Measurements from ENCODE around the gene HPRT1. TPM values are rescaled to one million over a fixed set of nuclear protein-coding genes. Genes with fewer than 3 reads are reported as not detected.

HPRT1 gene
- total and polyA plus RNA-seq, 2 experiments from 2014 or later, result 6.5 to 14.0 TPM

DNA sequence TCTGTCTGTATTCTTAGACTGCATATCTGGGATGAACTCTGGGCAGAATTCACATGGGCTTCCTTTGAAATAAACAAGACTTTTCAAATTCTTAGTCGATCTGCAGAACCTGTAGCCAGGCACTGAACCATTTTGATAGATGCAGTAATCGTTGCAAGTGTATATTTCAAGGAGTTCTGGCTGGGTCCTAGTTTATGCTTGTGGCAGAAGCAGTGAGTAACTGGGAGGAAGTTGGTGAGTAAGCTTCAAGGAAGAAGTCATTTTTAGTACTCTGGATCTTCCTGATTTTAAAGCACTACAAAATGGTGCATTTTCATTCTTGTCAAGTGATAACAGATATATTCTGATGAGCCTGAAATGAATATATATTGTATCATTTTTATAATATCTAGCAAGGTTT is 9.5 kb downstream of the HPRT1 start:
- no peaks in the 10 kb centered on the region for H3K79me2 ChIP-seq
- no peaks in the 10 kb centered on the region for H3K9me2 ChIP-seq (replicated peaks; ENCODE audit: insufficient read depth)
- TF ChIP-seq EZH2phosphoT487 (IDR thresholded peaks at IDR 0.05; ENCODE audit: low read depth, severe bottlenecking, unreplicated experiment) (no peak), EZH2 (IDR thresholded peaks at IDR 0.05; ENCODE audit: borderline replicate concordance) (no peak)
- TF ChIP-seq, protein P1, sequence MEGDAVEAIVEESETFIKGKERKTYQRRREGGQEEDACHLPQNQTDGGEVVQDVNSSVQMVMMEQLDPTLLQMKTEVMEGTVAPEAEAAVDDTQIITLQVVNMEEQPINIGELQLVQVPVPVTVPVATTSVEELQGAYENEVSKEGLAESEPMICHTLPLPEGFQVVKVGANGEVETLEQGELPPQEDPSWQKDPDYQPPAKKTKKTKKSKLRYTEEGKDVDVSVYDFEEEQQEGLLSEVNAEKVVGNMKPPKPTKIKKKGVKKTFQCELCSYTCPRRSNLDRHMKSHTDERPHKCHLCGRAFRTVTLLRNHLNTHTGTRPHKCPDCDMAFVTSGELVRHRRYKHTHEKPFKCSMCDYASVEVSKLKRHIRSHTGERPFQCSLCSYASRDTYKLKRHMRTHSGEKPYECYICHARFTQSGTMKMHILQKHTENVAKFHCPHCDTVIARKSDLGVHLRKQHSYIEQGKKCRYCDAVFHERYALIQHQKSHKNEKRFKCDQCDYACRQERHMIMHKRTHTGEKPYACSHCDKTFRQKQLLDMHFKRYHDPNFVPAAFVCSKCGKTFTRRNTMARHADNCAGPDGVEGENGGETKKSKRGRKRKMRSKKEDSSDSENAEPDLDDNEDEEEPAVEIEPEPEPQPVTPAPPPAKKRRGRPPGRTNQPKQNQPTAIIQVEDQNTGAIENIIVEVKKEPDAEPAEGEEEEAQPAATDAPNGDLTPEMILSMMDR (IDR thresholded peaks at IDR 0.05; ENCODE audit: poor library complexity), result no peak
- H4K20me1 ChIP-seq (ENCODE audit: insufficient read depth, poor library complexity, severe bottlenecking), result no peaks in the 10 kb centered on the region
- no peak for DNase-seq (ENCODE audit: low spot score)
- no peaks in the 10 kb centered on the region for H3K4me1 ChIP-seq (ENCODE audit: insufficient read depth)
- no peaks in the 10 kb centered on the region for H3K36me3 ChIP-seq (replicated peaks; ENCODE audit: insufficient read depth, low read depth)
- H2AFZ ChIP-seq, result no peak overlapping the region
- 72% methylated on average over 2 of the region's 2 CpGs for WGBS (ENCODE audit: low lambda C conversion rate, missing lambda C conversion rate)
- no peaks in the 10 kb centered on the region for H3K9me3 ChIP-seq (ENCODE audit: low read depth)
- no peaks in the 10 kb centered on the region for H3K27me3 ChIP-seq
- H3K27ac ChIP-seq, result no peak overlapping the region
- no peak overlapping the region for H3K4me2 ChIP-seq
- no peak overlapping the region for H3K4me3 ChIP-seq

DNA sequence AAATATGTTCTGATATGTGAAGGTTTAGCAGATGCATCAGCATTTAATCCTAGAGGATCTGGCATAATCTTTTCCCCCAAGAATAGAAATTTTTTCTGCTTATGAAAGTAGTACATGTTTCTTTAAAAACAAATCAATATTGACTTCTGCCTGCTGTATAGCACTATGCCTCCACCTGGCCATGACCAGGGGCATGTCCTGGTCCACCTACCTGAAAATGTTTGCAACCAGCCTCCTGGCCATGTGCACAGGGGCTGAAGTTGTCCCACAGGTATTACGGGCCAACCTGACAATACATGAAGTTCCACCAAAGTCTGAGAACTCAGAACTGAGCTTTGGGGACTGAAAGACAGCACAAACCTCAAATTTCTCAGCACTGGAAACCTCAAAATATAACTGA is 10.0 kb downstream of the HPRT1 start:
- H3K9me2 ChIP-seq (replicated peaks; ENCODE audit: insufficient read depth), result no peaks in the 10 kb centered on the region
- H4K20me1 ChIP-seq (ENCODE audit: insufficient read depth, poor library complexity, severe bottlenecking), result no peaks in the 10 kb centered on the region
- no peaks in the 10 kb centered on the region for H3K79me2 ChIP-seq
- H3K27ac ChIP-seq, result no peak overlapping the region
- 73% methylated on average over 1 of the region's 1 CpG for WGBS (ENCODE audit: low lambda C conversion rate, missing lambda C conversion rate)
- no peak for TF ChIP-seq EZH2phosphoT487 (IDR thresholded peaks at IDR 0.05; ENCODE audit: low read depth, severe bottlenecking, unreplicated experiment)
- no peak for DNase-seq (ENCODE audit: low spot score)
- no peaks in the 10 kb centered on the region for H3K9me3 ChIP-seq (ENCODE audit: low read depth)
- H3K36me3 ChIP-seq (replicated peaks; ENCODE audit: insufficient read depth, low read depth), result no peaks in the 10 kb centered on the region
- no peaks in the 10 kb centered on the region for H3K27me3 ChIP-seq
- H2AFZ ChIP-seq, result no peak overlapping the region
- no peaks in the 10 kb centered on the region for H3K4me1 ChIP-seq (ENCODE audit: insufficient read depth)
- no peak overlapping the region for H3K4me3 ChIP-seq
- no peak overlapping the region for H3K4me2 ChIP-seq

DNA sequence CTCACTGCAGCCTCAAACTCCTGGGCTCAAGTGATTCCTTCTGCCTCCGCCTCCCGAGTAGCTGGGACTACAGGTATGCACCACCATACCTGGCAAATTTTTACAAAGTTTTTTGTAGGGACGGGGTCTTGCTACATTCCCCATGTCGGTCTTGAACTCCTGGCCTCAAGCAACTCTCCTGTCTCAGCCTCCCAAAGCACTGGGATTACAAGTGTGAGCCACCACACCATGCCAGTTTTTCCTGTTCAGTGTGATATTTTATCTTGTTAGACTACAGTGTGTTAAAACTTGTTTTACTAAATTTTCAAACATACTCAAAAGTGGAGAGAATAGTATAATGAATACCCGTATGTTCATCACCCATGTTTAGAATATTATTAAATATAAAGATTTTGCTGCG is 12.1 kb downstream of the HPRT1 start:
- Histone ChIP-seq H3K4me3 (no peak overlapping the region), H3K36me3 (replicated peaks; ENCODE audit: insufficient read depth, low read depth) (no peaks in the 10 kb centered on the region), H3K4me2 (no peak overlapping the region), H3K79me2 (no peaks in the 10 kb centered on the region), H3K4me1 (ENCODE audit: insufficient read depth) (no peaks in the 10 kb centered on the region), H2AFZ (no peak overlapping the region), H4K20me1 (ENCODE audit: insufficient read depth, poor library complexity, severe bottlenecking) (no peaks in the 10 kb centered on the region), H3K9me2 (replicated peaks; ENCODE audit: insufficient read depth) (no peaks in the 10 kb centered on the region), H3K27ac (no peak overlapping the region), H3K27me3 (no peaks in the 10 kb centered on the region), H3K9me3 (ENCODE audit: low read depth) (no peaks in the 10 kb centered on the region)
- DNase-seq (ENCODE audit: low spot score), result no peak
- 77% methylated on average over 6 of the region's 6 CpGs for WGBS (ENCODE audit: low lambda C conversion rate, missing lambda C conversion rate)
- TF ChIP-seq EZH2 (IDR thresholded peaks at IDR 0.05; ENCODE audit: borderline replicate concordance), result no peak
- TF ChIP-seq EZH2phosphoT487 (IDR thresholded peaks at IDR 0.05; ENCODE audit: low read depth, severe bottlenecking, unreplicated experiment), result no peak
- TF ChIP-seq, protein P1 (IDR thresholded peaks at IDR 0.05; ENCODE audit: poor library complexity), result no peak

GRCh38 chrX:134476284-134476683 is 16.3 kb downstream of the HPRT1 start:
- TF ChIP-seq EZH2 (IDR thresholded peaks at IDR 0.05; ENCODE audit: borderline replicate concordance) (no peak), EZH2phosphoT487 (IDR thresholded peaks at IDR 0.05; ENCODE audit: low read depth, severe bottlenecking, unreplicated experiment) (no peak)
- TF ChIP-seq, protein P1 (IDR thresholded peaks at IDR 0.05; ENCODE audit: poor library complexity), result no peak
- Histone ChIP-seq H3K27me3 (no peaks in the 10 kb centered on the region), H3K9me3 (ENCODE audit: low read depth) (no peaks in the 10 kb centered on the region), H3K4me1 (ENCODE audit: insufficient read depth) (no peaks in the 10 kb centered on the region), H4K20me1 (ENCODE audit: insufficient read depth, poor library complexity, severe bottlenecking) (no peaks in the 10 kb centered on the region), H3K27ac (no peak overlapping the region), H2AFZ (no peak overlapping the region), H3K4me3 (no peak overlapping the region), H3K79me2 (no peaks in the 10 kb centered on the region), H3K9me2 (replicated peaks; ENCODE audit: insufficient read depth) (no peaks in the 10 kb centered on the region), H3K4me2 (no peak overlapping the region), H3K36me3 (replicated peaks; ENCODE audit: insufficient read depth, low read depth) (no peaks in the 10 kb centered on the region)
- 81% methylated on average over 1 of the region's 1 CpG for WGBS (ENCODE audit: low lambda C conversion rate, missing lambda C conversion rate)
- no peak for DNase-seq (ENCODE audit: low spot score)
